Measurements from ENCODE around the gene FIS1.
"Not testable (repeated sequence)": the region's sequence is repeated elsewhere in the genome, so short reads cannot be mapped to it uniquely, and the experiment has no call there.

Gene FIS1

DNA sequence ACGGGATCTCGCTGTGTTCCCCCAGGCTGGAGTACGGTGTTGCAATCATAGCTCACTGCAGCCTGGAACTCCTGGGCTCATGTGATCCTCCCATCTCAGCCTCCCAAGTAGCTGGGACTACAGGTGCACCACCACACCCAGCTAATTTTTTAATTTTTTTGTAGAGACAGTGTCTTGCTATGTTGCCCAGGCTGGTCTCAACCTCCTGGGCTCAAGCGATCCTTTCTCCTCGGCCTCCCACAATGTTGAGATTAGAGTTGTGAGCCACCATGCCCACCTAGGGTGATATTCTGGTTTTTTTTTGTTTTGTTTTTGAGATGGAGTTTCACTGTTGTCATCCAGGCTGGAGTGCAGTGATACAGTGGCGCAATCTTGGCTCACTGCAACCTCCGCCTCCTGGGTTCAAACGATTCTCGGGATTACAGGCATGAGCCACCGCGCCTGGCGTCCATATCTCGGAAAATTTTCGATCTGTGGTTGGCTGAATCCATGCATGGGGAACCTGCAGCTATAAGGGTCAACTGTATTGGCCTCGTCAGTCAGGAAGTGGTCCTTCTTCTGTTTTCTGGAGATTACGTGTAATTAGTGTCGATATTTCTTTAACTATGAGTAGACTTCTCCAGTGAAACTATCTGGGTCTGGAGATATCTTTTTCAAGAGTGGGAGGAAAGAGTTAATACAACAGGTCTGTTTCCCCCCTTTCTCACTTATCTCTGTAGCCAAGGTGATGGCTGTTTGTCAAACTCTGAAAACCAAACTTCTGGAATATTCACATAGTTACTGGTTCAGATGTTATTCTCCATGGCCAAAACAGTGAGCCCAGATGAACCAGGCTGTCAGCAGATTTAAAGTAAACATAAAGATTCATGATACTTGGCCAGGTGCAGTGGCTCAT is 21.0 kb upstream of the FIS1 start:
- Histone ChIP-seq H3K4me3 (ENCODE audit: severe bottlenecking) (no peak overlapping the region), H3K36me3 (ENCODE audit: low read depth) (no peaks in the 10 kb centered on the region), H3K9me3 (ENCODE audit: severe bottlenecking) (no peaks in the 10 kb centered on the region), H3K27ac (ENCODE audit: poor library complexity, severe bottlenecking) (no peak overlapping the region), H3K4me1 (ENCODE audit: insufficient read depth, poor library complexity, severe bottlenecking) (no peaks in the 10 kb centered on the region), H3K27me3 (ENCODE audit: insufficient read depth, poor library complexity, severe bottlenecking) (no peaks in the 10 kb centered on the region)
- TF ChIP-seq, protein P1, sequence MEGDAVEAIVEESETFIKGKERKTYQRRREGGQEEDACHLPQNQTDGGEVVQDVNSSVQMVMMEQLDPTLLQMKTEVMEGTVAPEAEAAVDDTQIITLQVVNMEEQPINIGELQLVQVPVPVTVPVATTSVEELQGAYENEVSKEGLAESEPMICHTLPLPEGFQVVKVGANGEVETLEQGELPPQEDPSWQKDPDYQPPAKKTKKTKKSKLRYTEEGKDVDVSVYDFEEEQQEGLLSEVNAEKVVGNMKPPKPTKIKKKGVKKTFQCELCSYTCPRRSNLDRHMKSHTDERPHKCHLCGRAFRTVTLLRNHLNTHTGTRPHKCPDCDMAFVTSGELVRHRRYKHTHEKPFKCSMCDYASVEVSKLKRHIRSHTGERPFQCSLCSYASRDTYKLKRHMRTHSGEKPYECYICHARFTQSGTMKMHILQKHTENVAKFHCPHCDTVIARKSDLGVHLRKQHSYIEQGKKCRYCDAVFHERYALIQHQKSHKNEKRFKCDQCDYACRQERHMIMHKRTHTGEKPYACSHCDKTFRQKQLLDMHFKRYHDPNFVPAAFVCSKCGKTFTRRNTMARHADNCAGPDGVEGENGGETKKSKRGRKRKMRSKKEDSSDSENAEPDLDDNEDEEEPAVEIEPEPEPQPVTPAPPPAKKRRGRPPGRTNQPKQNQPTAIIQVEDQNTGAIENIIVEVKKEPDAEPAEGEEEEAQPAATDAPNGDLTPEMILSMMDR (IDR thresholded peaks at IDR 0.05; ENCODE audit: poor library complexity, severe bottlenecking), result no peak
- DNase-seq (ENCODE audit: low spot score) (no peak), ATAC-seq (ENCODE audit: low read depth) (no peak)

DNA sequence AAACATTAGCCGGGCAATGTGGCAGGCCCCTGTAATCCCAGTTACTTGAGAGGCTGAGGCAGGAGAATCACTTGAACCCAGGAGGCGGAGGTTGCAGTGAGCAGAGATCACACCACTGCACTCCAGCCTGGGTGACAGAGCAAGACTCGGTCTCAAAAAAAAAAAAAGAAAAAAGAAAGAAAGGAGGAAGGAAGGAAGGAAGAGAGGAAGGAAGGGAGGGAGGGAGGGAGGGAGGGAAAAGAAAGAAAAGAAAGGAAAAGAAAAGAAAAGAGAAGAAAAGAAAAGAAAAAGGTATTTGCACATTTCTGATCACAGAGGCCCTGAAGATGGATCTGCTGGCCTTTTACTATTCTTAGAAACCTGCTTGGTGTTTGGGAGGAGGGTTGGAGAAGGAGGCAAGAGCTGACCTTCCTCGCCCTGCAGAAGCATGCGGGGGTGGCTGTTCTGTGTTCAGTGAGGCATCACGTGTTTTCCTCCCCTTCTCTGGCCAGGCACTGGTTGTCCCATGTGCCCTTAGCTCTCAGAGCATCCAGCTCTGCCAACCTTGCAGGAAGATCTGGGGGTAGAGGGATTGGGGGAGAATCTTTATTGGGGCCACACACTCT is 19.3 kb upstream of the FIS1 start:
- DNase-seq (ENCODE audit: low spot score); H3K9me3 ChIP-seq (ENCODE audit: severe bottlenecking); H3K27ac ChIP-seq (ENCODE audit: poor library complexity, severe bottlenecking); H3K27me3 ChIP-seq (ENCODE audit: insufficient read depth, poor library complexity, severe bottlenecking); H3K4me1 ChIP-seq (ENCODE audit: insufficient read depth, poor library complexity, severe bottlenecking); H3K4me3 ChIP-seq (ENCODE audit: severe bottlenecking); H3K36me3 ChIP-seq (ENCODE audit: low read depth); ATAC-seq (ENCODE audit: low read depth): not testable (repeated sequence)

DNA sequence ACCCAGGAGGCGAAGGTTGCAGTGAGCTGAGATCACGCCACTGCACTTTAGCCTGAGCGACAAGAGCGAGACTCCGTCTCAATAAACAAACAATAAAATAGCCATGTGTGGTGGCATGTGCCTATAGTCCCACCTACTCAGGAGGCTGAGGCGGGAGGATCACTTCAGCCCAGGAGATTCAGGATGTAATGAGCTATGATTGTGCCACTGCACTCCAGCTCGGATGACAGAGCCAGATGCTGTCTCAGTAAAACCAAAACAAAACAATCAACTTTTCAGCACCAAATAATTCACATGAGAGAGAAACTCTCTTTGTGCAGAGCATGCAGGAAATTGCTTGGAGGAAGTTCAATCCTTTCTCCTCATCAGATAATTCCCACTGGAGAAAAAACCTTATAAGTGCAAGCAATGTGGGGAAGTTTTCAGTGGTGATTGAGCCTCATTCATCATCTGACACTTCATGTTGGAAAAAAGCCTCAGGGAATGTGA is 13.4 kb upstream of the FIS1 start:
- no peak for ATAC-seq (ENCODE audit: low read depth)
- Histone ChIP-seq H3K4me1 (ENCODE audit: insufficient read depth, poor library complexity, severe bottlenecking) (no peaks in the 10 kb centered on the region), H3K9me3 (ENCODE audit: severe bottlenecking) (no peaks in the 10 kb centered on the region), H3K27ac (ENCODE audit: poor library complexity, severe bottlenecking) (no peak overlapping the region), H3K4me3 (ENCODE audit: severe bottlenecking) (no peak overlapping the region), H3K36me3 (ENCODE audit: low read depth) (no peaks in the 10 kb centered on the region), H3K27me3 (ENCODE audit: insufficient read depth, poor library complexity, severe bottlenecking) (no peaks in the 10 kb centered on the region)
- TF ChIP-seq, protein P1 (IDR thresholded peaks at IDR 0.05; ENCODE audit: poor library complexity, severe bottlenecking), result no peak
- DNase-seq (ENCODE audit: low spot score), result no peak

DNA sequence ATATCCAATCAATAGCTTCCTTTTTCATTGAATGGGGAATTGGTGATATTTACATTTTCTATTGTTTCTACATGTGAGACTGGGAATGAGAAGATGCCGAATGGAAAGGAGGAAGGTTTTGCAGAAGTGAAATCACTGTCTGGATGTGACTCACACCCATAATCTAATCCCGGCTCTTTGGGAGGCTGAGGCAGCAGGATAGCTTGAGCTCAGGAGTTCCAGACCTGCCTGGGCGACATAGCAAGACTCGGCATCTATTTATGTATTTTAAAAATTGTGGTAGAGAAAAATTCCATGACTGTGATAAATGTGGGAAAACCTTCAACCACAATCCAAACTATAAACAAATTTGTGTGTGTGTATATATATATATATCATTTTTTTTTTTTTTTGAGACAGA is 10.9 kb upstream of the FIS1 start:
- no peak for ATAC-seq (ENCODE audit: low read depth)
- no peak for DNase-seq (ENCODE audit: low spot score)
- Histone ChIP-seq H3K27ac (ENCODE audit: poor library complexity, severe bottlenecking) (no peak overlapping the region), H3K36me3 (ENCODE audit: low read depth) (no peaks in the 10 kb centered on the region), H3K4me3 (ENCODE audit: severe bottlenecking) (no peak overlapping the region), H3K4me1 (ENCODE audit: insufficient read depth, poor library complexity, severe bottlenecking) (no peaks in the 10 kb centered on the region), H3K9me3 (ENCODE audit: severe bottlenecking) (no peaks in the 10 kb centered on the region), H3K27me3 (ENCODE audit: insufficient read depth, poor library complexity, severe bottlenecking) (no peaks in the 10 kb centered on the region)
- TF ChIP-seq, protein P1 (IDR thresholded peaks at IDR 0.05; ENCODE audit: poor library complexity, severe bottlenecking), result no peak

DNA sequence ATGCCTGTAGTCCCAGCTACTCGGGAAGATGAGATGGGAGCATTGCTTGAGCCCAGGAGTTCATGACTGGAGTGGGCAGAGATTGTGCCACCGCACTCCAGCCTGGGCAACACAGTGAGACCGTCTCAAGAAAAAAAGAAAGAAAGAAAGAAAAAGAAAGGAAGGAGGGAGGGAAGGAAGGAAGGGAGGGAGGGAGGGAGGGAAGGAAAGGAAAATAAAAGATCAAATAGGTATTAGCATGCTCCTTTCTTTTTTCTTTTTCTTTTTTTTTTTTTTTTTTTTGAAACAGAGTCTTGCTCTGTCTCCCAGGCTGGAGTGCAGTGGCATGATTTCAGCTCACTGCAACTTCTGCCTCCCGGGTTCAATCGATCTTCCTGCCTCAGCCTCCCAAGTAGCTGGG is 8.3 kb upstream of the FIS1 start:
- ATAC-seq (ENCODE audit: low read depth); H3K9me3 ChIP-seq (ENCODE audit: severe bottlenecking); H3K4me3 ChIP-seq (ENCODE audit: severe bottlenecking); H3K4me1 ChIP-seq (ENCODE audit: insufficient read depth, poor library complexity, severe bottlenecking); H3K27ac ChIP-seq (ENCODE audit: poor library complexity, severe bottlenecking); H3K27me3 ChIP-seq (ENCODE audit: insufficient read depth, poor library complexity, severe bottlenecking); DNase-seq (ENCODE audit: low spot score): not testable (repeated sequence)
- H3K36me3 ChIP-seq (ENCODE audit: low read depth), result peaks cover 14% of the 10 kb centered on the region
